Gastroesophageal sphincter (tissue), 3 donors: Measurements from ENCODE around the gene MOCS3.

Experiments
- POLR2A ChIP-seq, 2 donors: fragments of 450-650 bp; IDR thresholded peaks; one replicate each; pipeline ENCODE4 v1.6.1; 2017; ENCODE audit warnings: antibody characterized with exemption in 2 of 2, mild to moderate bottlenecking in 2 of 2, moderate library complexity in 1 of 2
- TF ChIP-seq, protein P1 (sequence below), 4 experiments: fragments of 200-600 bp in 2 of 4; fragments of 450-650 bp in 2 of 4; sonication (generic) in 1 of 4; IDR thresholded peaks; one replicate each; pipeline ENCODE4 v1.5.1; 2017 to 2019; ENCODE audit warnings: antibody characterized with exemption in 4 of 4, mild to moderate bottlenecking in 2 of 4, moderate library complexity in 2 of 4

DNA sequence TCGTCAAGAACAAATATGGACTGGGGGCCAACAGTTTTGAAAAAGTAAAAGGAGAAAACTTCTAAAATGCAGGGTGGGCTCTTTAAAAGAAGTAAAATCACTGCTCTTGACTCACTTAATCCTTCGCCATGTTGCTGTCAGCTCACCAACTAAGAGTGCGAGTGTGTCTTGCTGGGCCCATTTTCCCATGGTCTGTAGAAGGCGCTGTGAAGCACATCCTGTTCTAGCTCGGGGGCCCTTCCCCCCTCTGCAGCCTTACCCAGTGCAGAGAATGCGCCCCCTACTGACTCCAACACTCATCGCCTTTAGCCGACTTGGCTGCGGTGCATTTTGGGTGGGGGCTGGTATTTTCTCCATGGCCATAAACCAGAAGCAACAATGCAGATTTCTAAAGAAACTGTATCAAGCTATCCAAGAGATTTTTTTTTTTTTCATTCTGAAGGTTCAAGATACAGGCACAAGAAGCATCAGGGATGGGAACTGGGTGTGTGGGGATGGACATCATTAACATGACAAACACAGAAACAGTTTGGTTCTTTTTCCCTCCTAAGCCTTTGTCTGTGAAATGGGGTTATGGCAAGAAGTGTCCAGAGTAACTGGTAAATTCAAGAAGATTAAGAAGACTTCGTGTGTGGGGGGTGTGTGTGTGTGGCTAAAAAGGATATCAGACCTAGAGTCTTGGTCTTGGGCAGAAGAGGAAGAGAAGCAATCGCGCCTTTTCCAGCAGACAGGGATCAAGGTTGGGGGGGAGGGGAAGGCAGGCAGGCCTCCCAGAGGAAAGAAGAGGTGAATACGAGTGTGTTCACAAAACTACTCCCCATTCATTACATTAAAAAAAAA lies 29.1 kb upstream of the MOCS3 start:
- TF ChIP-seq, protein P1, sequence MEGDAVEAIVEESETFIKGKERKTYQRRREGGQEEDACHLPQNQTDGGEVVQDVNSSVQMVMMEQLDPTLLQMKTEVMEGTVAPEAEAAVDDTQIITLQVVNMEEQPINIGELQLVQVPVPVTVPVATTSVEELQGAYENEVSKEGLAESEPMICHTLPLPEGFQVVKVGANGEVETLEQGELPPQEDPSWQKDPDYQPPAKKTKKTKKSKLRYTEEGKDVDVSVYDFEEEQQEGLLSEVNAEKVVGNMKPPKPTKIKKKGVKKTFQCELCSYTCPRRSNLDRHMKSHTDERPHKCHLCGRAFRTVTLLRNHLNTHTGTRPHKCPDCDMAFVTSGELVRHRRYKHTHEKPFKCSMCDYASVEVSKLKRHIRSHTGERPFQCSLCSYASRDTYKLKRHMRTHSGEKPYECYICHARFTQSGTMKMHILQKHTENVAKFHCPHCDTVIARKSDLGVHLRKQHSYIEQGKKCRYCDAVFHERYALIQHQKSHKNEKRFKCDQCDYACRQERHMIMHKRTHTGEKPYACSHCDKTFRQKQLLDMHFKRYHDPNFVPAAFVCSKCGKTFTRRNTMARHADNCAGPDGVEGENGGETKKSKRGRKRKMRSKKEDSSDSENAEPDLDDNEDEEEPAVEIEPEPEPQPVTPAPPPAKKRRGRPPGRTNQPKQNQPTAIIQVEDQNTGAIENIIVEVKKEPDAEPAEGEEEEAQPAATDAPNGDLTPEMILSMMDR (IDR thresholded peaks at IDR 0.05): peak; percentile 58 to 89 (median 88)
- no peak for TF ChIP-seq POLR2A (IDR thresholded peaks at IDR 0.05)
